HepG2 (cell line): ENCODE measurements around the gene CRMP1.

Experiments used
- ELF1 ChIP-seq: sonication (generic); formaldehyde crosslinking; IDR thresholded peaks from 2 replicates; pipeline ENCODE4 v1.4.0; 2020; ENCODE audit warnings: missing genetic modification reagents
- PCBP1 ChIP-seq: fragments of 200-400 bp; formaldehyde crosslinking; IDR thresholded peaks from 2 replicates; pipeline ENCODE4 v1.6.1; 2017; ENCODE audit warnings: mild to moderate bottlenecking, low read depth, low read length, borderline replicate concordance
- TF ChIP-seq, protein P1 (sequence below): sonication (generic); formaldehyde crosslinking; IDR thresholded peaks from 2 replicates; pipeline ENCODE4 v1.8.1; 2023; ENCODE audit warnings: mild to moderate bottlenecking, missing genetic modification reagents

DNA sequence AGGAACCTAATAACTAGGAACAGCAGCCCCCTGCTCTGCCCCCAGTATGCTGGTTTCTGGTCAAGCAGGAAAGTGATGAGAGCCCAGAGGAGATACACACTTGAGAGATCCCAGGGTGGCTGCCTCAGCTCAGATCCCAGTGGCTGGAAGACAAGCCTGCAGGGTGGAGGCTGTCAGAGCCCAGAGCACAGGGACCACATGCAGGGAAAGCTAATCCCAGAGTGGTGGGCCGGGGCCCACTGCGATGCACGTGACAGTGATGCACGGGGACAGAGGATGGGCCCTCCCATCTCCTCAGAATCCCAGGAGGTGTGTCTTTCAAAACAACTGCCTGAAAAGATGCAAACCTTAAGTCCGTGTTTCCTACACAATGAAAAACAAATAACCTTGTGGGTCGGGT, 29.1 kb upstream of the CRMP1 start:
- TF ChIP-seq, protein P1, sequence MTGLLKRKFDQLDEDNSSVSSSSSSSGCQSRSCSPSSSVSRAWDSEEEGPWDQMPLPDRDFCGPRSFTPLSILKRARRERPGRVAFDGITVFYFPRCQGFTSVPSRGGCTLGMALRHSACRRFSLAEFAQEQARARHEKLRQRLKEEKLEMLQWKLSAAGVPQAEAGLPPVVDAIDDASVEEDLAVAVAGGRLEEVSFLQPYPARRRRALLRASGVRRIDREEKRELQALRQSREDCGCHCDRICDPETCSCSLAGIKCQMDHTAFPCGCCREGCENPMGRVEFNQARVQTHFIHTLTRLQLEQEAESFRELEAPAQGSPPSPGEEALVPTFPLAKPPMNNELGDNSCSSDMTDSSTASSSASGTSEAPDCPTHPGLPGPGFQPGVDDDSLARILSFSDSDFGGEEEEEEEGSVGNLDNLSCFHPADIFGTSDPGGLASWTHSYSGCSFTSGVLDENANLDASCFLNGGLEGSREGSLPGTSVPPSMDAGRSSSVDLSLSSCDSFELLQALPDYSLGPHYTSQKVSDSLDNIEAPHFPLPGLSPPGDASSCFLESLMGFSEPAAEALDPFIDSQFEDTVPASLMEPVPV (CRISPR knock-in tag): no peak
- no peak for TF ChIP-seq PCBP1
- TF ChIP-seq ELF1: no peak
